SKM-1 treated with dmso at 0.1 percent for 144 hours (cell line): Measurements from ENCODE around the gene RHCG.
A peak's percentile ranks its signal among the peaks of the same experiment; 100 is the strongest.

Source experiments
- DNase-seq: peaks from one replicate; lab custom pipeline; 2025; ENCODE audit not compliant: unreplicated experiment; lab: John Stamatoyannopoulos, UW

RHCG gene

GRCh38 chr15:89496155-89497098 lies at the start of gene RHCG:
Gene RHCG (minus strand): TSS chr15:89496583. CDS start chr15:89496544, 39 bp downstream.
- peak; percentile 29 for DNase-seq

- DNase-seq = no peak
Measured at GRCh38 chr15:89543389-89543788, 47.0 kb upstream of the RHCG start.

GRCh38 chr15:89542369-89542768 lies 46.0 kb upstream of the RHCG start:
- no peak for DNase-seq

GRCh38 chr15:89539027-89539426 lies 42.6 kb upstream of the RHCG start:
- DNase-seq = no peak

GRCh38 chr15:89533861-89534544 lies 37.6 kb upstream of the RHCG start:
- no peak for DNase-seq

- DNase-seq = no peak
Measured at GRCh38 chr15:89531796-89532537, 35.6 kb upstream of the RHCG start.

- DNase-seq = no peak
Measured at GRCh38 chr15:89530976-89531375, 34.6 kb upstream of the RHCG start.

GRCh38 chr15:89528757-89529352 lies 32.5 kb upstream of the RHCG start:
- no peak for DNase-seq

- DNase-seq = no peak
Measured at GRCh38 chr15:89526601-89527441, 30.4 kb upstream of the RHCG start.

GRCh38 chr15:89526181-89526580 lies 29.8 kb upstream of the RHCG start:
- DNase-seq = no peak

GRCh38 chr15:89524184-89524583 lies 27.8 kb upstream of the RHCG start:
- DNase-seq = no peak

- DNase-seq = no peak
Measured at GRCh38 chr15:89523101-89523500, 26.7 kb upstream of the RHCG start.

- DNase-seq = no peak
Measured at GRCh38 chr15:89521605-89522004, 25.2 kb upstream of the RHCG start.

- no peak for DNase-seq
Measured at GRCh38 chr15:89515477-89515876, 19.1 kb upstream of the RHCG start.

GRCh38 chr15:89514596-89515406 lies 18.4 kb upstream of the RHCG start:
- DNase-seq = peak; percentile 60

- DNase-seq = no peak
Measured at GRCh38 chr15:89514186-89514585, 17.8 kb upstream of the RHCG start.

- no peak for DNase-seq
Measured at GRCh38 chr15:89513284-89513683, 16.9 kb upstream of the RHCG start.

GRCh38 chr15:89512631-89513030 lies 16.2 kb upstream of the RHCG start:
- no peak for DNase-seq

GRCh38 chr15:89506026-89506686 lies 9.8 kb upstream of the RHCG start:
- no peak for DNase-seq
